HG03175 (cell line): ENCODE results near the gene ABCA3.
"Not testable (repeated sequence)": the region's sequence is repeated elsewhere in the genome, so short reads cannot be mapped to it uniquely, and the experiment has no call there.

Experiments used
- ATAC-seq: cut with Tn5 transposase; IDR thresholded peaks from one replicate; pipeline ENCODE4 v1.9.1; 2021; ENCODE audit warnings: mild to moderate bottlenecking, moderate library complexity; ENCODE audit not compliant: unreplicated experiment

Gene ABCA3

GRCh38 chr16:2263026-2263425 is 77.5 kb downstream of the ABCA3 start:
- ATAC-seq, result not testable (repeated sequence)

- ATAC-seq, result no peak
Observed at GRCh38 chr16:2260250-2260649, 80.3 kb downstream of the ABCA3 start.

GRCh38 chr16:2258530-2258929 is 82.0 kb downstream of the ABCA3 start:
- not testable (repeated sequence) for ATAC-seq

DNA sequence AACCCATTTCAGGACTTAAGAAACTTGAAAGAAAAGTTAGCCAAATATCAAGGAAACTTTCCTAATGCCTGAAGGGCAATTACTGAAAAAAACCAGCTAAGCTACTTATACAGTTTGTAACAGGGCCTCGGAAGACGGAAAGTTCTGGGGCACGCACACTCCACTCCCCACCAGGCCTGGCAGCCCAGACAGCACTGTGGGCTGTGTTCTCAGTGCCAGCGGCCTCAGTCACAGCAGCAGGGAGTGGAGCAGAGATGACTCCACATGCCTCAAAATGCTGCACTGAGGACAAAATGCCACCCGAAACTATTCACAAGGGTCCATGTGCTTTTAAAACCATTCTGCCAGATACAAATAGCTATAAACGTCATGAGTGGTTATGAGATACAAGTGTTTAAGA is 82.8 kb downstream of the ABCA3 start:
- ATAC-seq, result no peak

- no peak for ATAC-seq
Observed at GRCh38 chr16:2256531-2257140, 83.9 kb downstream of the ABCA3 start.

DNA sequence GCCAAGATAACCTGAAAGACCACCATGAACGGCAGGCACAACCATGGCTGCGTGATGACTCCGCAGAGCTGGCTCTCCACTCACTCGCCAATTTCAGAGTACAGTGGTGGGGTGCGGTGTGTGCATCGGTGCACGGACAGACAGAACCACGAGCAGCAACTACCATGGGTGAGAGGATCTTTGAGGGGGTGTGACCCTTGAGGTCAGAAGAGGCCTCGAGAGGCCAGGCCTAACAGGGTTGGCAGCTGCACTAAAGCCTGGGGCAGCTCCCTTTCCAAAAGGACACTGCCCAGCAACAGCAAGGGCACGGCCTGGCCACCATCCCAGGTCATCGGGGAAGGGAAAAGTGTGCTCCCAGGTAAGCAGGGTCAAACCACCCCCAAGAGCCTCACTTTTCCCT is 87.2 kb downstream of the ABCA3 start:
- no peak for ATAC-seq

GRCh38 chr16:2252806-2253148 is 87.8 kb downstream of the ABCA3 start:
- no peak for ATAC-seq

DNA sequence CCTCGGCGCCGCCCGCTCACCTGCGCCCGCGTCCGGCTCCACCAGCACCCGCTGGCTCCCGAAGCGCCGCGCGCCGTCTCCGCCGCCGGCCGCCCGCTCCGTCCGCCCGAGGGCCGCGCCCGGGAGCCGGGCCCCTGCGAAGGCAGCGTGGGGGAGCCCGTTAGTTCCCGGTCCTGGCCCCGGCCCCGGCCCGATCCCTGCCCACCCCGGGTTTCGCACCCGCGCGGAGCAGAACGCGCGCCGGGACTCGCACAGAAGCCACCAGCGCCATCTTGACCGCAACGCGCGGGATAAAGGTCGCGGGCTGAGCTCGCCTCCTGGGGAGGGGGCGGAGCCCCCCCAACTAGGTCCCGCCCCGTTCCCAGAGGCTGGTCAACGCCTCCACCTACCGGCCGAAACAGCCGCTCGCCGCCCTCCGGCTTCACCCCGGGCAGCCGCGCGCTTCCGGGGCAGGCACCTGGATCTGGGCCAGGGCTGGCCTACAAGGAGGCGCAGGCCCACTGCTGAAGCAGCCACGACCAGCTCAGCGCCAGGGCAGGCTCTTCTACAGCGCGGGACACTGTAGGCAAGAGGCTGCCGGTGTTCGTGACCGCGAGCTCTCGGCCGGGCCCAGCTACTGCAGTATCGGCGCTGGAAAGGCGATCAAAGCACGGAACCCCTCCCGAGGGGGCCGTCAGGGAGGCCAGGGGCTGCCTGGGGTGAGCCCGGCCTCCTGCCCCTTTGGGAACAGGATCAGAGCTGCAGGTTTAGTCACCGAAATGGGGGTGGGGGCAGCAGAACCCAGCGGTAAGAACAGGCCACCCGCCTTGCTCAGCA is 89.0 kb downstream of the ABCA3 start, which contains the start of gene ECI1:
Gene ECI1 (minus strand): TSS at position 292 of the 816 bp plus-strand sequence. CDS start 21 bp downstream, at position 271.
- ATAC-seq, result peak; percentile 90

DNA sequence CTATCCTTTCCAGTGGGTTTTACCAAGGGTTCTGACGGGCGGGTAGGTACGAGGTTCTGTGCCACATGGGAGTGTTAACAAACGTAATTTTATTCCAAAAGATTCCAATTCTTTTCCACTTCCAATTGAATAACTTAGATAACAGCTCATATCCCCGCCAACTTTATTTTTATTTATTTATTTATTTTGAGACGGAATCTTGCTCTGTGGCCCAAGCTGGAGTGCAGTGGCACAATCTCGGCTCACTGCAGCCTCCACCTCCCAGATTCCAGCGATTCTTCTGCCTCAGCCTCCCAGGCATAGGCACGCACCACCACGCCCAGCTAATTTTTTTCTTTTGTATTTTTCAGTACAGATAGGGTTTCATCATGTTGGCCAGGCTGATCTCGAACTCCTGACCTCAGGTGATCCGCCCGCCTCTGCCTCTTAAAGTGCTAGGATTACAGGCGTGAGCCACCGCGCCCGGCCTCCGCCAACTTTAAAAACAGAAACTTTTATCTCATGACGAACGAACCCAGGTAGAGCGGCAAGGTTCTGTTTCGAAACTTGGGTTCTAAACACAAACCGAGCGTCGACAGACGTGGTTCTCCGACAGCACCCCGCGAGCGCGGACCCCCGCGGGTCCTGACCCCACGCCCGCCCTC is 89.8 kb downstream of the ABCA3 start:
- ATAC-seq, result peak; percentile 17

- ATAC-seq, result no peak
Observed at GRCh38 chr16:2246301-2246885, 94.1 kb downstream of the ABCA3 start.

- ATAC-seq, result no peak
Observed at GRCh38 chr16:2244926-2245795, 95.4 kb downstream of the ABCA3 start.

DNA sequence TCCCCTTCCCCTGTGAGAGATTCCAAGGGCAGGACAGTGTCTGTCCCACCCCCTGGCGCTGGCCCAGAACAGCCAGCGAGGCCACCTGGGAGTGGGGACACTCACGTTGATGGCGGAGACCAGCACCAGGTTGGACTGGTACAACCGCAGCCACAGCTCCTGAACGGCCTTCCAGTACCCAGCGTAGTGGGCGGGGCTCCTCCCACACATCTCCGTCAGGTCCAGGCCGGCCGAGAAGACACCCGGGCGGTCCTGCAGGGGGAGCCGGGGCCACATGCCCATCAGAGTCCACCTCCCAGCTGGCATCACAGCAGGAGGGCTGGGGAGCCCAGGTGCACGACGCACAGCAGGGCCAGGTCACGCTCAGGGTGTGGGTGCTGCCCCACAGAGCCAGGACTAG is 96.2 kb downstream of the ABCA3 start:
- no peak for ATAC-seq

DNA sequence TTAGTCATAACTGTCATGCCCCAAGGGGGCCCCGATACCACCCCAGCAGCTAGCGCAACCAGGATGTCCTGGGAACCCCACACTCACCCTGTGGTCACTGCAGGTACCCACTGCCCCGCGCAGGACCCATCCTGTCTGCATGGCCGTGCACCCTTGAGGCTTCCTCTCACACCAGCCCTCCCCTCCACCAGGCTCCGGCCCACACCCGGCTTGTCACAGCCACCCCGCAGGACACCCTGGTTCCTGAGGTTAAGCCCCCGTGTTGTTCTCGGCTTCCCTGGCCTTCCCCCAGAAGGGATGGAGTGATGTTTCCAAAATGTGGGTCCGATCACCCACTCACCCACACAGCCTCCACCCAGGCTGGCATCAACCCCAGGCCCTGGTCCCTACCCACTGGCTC is 96.7 kb downstream of the ABCA3 start:
- ATAC-seq, result no peak

DNA sequence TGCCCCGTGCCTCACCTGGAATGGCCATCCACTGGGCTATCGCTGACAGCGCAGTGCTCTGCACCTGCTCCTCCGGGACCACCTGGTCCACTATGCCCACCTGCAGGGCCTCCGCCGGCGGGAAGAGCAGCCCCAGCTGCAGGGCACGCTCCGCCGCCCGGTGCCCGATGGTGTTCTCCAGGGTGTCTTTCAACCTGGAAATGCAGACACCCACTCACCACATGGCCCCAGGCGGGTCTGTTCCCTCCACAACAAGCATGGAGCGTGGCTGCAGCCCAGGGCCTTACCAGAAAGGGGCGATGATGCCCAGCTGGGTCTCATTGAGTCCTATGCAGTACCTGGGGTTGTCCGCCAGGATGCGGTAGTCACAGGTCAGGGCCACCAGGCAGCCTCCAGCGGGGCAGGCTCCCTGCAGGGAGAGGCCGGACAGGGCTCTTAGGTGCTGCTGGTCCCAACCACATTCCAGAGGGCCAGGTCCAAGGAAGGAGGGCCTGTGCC is 97.4 kb downstream of the ABCA3 start:
- ATAC-seq, result no peak

GRCh38 chr16:2242598-2242997 is 97.9 kb downstream of the ABCA3 start:
- ATAC-seq, result no peak

DNA sequence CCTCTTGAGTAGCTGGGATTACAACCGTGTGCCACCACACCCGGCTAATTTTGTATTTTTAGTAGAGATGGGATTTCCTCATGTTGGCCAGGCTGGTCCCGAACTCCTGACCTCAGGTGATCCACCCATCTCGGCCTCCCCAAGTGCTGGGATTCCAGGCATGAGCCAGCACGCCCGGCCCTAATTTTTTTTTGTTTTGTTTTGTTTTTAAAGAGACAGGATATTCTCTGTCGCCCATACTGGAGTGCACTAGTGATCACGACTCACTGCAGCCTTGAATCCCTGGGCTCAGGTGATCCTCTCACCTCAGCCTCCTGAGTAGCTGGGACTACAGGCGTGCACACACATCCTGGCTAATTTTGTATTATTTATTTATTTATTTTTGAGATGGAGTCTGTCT is 100.2 kb downstream of the ABCA3 start:
- not testable (repeated sequence) for ATAC-seq

DNA sequence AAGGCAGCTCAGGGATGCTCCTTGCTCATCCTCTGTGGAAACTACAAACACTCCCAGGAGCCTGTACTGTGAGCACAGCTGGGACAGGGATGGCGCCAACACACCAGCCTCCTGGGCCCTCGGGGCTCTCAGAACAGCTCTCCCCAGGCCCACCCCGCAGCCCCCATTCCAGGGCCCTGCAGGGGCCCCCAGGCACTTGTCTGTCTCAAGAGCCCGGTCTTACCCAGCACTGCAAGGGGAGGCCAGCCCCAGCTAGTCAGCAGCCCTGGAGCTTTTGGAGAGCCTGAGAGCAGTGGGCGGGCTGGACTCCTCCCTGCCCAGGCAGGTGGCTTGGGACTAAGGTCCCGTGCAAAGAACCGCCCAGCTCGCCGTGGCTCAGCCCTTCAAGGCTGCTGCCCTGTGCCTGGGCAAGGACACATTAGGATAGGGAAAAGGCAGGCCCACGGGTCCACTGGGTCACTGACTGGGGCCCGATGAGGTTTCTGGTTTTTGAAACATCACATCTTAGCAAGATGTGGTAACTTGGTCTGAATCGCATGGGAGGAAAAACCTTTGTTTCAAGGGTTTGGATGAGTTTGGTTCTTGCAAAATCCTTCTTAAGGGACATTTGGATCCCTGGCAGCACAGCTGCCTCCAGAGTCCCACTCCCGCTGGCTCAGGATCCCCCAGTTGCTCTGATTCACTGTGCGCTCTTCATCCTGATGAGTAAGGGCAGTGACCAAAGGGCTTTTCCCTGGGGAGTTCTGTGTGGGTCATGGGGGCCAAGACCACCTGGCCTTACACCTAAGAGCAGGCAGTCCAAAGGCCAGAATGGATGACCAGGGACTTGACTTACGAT is 101.5 kb downstream of the ABCA3 start:
- ATAC-seq, result no peak

DNA sequence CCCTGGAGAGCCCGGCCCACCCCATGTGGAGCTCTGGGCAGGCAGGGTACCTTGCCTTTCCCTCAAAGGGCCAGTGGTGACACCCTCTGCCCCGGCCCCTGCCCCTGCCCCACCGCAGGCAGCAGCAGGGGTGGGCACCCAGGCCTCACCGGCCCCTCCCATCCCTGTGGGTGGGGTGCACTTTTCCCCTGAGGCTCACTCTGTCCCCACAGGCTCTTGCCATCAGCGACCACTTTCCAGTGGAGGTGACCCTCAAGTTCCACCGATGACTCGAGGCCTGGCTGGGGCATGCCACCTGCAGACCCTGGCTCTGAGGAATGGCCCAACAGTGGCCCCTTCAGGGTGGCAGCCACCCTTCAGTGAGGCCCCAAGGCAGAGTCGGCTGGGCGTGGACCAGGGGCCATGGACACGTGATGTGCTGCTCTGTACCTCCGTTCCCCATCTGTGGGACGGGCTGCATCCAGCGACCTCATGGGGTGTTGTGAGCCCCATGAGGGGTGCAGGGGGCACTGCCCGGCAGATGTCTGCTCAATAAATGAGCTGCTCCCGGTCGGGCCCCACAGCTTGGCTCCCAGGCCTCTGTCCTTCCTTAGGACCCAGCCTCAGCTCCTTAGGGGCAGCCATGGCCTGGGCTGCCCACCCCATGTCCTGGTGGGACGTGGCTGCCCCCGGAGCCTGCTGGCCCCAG is 102.2 kb downstream of the ABCA3 start:
- no peak for ATAC-seq
